NOMO-1 treated with DMSO at 0.1 percent for 48 hours (cell line): ENCODE results near the gene DKK2.
"Not testable (repeated sequence)": the region's sequence is repeated elsewhere in the genome, so short reads cannot be mapped to it uniquely, and the experiment has no call there.

Source experiments
- DNase-seq: peaks from one replicate; lab custom pipeline; 2025; ENCODE audit not compliant: unreplicated experiment; lab: John Stamatoyannopoulos, UW

DKK2 gene

GRCh38 chr4:106914223-106914622 is 121.9 kb downstream of the DKK2 start:
- no peak for DNase-seq

- no peak for DNase-seq
Measured at GRCh38 chr4:106909486-106910188, 126.5 kb downstream of the DKK2 start.

DNA sequence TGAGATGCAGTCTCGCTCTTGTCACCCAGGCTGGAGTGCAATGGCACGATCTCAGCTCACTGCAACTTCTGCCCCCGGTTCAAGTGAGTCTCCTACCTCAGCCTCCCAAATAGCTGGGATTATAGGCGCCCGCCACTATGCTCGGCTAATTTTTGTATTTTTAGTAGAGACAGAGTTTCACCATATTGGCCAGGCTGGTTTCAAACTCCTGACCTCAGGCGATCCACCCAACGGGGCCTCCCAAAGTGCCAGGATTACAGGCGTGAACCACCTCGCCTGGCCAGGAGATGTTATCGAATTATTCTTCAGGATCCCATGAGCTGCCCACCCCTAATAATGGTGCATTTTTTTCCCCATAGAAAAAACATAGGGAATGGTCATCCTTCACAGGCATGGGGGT is 128.1 kb downstream of the DKK2 start:
- DNase-seq: not testable (repeated sequence)

DNA sequence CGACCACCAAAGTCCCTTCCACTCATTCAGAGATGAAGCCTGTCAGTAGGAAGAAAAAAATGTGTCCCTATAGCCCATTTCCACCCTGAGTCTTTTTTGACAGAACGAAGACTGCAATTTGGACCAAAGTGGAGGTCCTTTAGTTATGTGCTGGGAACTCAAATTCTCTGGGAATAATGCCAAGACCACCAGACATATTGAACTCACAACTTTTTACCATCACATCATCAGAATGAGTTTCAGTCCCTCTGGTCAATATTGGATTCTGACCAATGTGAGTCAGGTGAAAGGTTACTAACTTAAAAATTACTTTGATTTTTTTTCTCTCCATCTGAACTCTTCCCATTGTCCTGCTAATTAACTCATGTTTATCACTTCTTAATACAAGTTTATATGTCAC is 128.9 kb downstream of the DKK2 start:
- DNase-seq: no peak

GRCh38 chr4:106906728-106907127 is 129.4 kb downstream of the DKK2 start:
- DNase-seq: no peak

DNA sequence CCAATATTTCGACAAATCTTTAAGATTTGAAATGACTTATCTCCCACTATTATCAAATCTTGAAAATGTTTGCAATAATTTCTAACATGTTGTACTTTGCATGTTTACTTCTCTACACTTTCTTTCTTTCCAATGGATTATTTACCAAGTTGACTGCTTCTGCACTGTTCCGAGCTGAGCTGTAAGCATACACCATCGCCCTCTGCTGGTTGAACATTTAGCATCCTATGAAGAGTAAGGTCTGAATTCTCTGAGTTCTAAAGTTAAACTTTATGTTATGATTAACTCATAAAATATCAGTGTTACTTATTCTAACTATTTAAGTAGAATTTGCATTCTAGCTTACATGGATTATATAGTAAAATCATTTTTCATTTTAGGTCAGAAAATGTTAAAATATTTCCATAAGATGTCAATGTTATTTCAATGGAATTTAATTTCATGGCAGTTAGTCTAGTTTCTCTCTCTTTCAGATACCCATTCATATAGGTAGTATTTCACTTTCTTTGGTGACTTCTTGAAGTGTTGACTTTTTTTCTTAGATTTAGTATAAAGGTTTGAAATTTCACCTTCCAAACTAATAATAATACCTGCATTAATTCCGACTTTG is 137.4 kb downstream of the DKK2 start:
- peak; percentile 56 for DNase-seq

DNA sequence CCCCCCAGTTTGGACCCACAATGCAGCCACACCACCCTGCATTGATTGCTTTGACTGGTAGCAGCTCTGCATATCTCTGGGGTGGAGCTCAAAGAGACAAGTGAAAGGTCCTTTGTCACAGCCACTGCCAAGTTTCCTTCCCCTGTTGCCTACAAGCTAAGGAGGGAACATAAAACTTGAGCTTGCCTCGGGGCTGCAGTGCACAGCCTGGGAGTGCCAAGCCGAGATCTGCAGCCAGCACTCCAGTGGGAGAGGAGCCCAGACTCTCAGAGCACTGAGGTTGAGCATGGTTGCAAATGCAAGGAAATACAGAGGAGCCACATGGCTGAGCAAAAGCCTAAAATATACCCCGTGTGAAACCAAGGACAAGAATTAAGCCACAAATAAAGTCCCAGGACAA is 142.2 kb downstream of the DKK2 start:
- no peak for DNase-seq

DNA sequence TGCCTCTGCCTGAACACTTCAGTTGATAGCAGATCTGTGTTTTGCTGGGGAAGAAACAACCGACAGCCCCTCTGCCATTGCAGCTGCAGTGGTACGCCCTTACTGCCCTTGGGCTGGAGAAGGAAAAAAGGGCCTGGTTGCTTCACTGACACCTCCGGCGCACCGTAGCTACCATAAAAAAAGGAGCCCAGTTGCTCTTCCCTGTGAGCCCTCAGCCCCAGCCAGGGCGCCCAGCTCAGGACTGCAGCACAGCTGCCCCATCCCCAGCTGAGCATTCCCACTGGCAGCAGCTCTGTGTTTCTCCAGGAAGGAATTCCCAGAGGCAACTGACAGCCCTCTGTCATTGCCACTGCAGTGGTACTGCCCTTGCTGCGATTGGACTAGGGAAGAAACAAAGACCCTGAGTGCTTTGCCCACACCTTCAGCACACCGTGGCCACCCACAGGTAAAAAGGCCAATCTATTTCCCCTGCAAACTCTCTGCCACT is 142.7 kb downstream of the DKK2 start:
- no peak for DNase-seq

- no peak for DNase-seq
Measured at GRCh38 chr4:106892786-106893185, 143.3 kb downstream of the DKK2 start.

DNA sequence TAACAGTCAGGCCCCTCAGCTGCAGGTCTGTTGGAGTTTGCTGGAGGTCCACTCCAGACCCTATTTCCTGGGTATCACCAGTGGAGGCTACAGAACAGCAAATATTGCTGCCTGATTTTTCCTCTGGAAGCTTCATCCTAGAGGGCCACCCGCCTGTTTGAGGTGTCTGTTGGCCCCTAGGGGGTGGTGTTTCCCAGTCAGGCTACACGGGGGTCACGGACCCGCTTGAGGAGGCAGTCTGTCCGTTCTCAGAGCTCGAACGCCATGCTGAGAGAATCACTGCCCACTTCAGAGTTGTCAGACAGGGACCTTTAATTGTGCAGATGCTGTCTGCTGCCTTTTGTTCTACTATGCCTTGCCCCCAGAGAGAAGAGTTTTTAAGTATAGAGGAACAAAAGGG is 160.8 kb downstream of the DKK2 start:
- DNase-seq: no peak
